Measurements from ENCODE around the gene GLB1L.

DNA sequence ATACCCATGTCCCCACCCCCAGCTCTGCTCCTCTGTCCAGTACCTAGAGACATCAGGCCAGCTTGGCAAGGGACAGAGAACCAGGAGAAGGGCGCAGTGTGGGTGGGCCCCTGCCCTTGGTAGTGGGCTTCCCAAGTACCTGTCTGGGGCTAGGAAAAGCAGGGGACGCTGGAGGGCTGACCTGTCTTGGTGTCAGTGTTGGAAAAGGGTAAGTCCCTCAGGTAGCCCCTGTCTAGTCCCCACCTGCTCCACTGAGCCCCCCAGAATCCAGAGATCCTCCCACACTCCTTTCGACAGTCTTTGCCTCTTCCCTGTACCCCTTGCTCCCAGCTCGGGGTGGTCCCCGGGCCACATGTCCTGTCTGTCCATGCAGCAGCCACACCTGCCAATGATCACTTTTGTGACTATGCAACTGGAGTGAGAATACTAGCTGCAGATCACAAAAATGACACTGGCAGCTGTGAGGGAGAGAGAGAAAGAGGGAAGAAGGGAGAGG, 48.5 kb upstream of the GLB1L start:
- TF ChIP-seq, protein P1, sequence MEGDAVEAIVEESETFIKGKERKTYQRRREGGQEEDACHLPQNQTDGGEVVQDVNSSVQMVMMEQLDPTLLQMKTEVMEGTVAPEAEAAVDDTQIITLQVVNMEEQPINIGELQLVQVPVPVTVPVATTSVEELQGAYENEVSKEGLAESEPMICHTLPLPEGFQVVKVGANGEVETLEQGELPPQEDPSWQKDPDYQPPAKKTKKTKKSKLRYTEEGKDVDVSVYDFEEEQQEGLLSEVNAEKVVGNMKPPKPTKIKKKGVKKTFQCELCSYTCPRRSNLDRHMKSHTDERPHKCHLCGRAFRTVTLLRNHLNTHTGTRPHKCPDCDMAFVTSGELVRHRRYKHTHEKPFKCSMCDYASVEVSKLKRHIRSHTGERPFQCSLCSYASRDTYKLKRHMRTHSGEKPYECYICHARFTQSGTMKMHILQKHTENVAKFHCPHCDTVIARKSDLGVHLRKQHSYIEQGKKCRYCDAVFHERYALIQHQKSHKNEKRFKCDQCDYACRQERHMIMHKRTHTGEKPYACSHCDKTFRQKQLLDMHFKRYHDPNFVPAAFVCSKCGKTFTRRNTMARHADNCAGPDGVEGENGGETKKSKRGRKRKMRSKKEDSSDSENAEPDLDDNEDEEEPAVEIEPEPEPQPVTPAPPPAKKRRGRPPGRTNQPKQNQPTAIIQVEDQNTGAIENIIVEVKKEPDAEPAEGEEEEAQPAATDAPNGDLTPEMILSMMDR (IDR thresholded peaks at IDR 0.05): no peak
- no peak for TF ChIP-seq POLR2A (IDR thresholded peaks at IDR 0.05)

Data from right lobe of liver (tissue), 4 donors.